Karpas-422 (cell line): Measurements from ENCODE around the gene NUTM2B. TPM values are rescaled to one million over a fixed set of nuclear protein-coding genes. Genes with fewer than 3 reads are reported as not detected.
A peak's percentile ranks its signal among the peaks of the same experiment; 100 is the strongest.
"Not testable (repeated sequence)": the region's sequence is repeated elsewhere in the genome, so short reads cannot be mapped to it uniquely, and the experiment has no call there.

ENCODE experiments used
- DNase-seq: peaks from one replicate; pipeline ENCODE4 v3.0.0-alpha.2; 2015
- H2AFZ ChIP-seq: fragments of 200-600 bp; sonication (generic); 2 replicates; pipeline ENCODE4 v1.6.1; 2014; ENCODE audit warnings: antibody characterized with exemption, low read length, mixed read lengths
- H3K27ac ChIP-seq: fragments of 200-600 bp; sonication (generic); 2 replicates; pipeline ENCODE4 v1.5.1; 2014; ENCODE audit warnings: mild to moderate bottlenecking, low read length, moderate library complexity
- H3K27me3 ChIP-seq: fragments of 200-600 bp; sonication (generic); 2 replicates; pipeline ENCODE4 v1.6.1; 2014; ENCODE audit warnings: low read length, mixed read lengths
- H3K36me3 ChIP-seq: fragments of 200-600 bp; sonication (generic); 2 replicates; pipeline ENCODE4 v1.6.1; 2014; ENCODE audit warnings: low read length, mixed read lengths; ENCODE audit not compliant: insufficient read depth
- H3K4me1 ChIP-seq: fragments of 200-600 bp; sonication (generic); 2 replicates; pipeline ENCODE4 v1.6.1; 2014; ENCODE audit warnings: mild to moderate bottlenecking, low read length, mixed read lengths
- H3K4me2 ChIP-seq: fragments of 200-600 bp; sonication (generic); 2 replicates; pipeline ENCODE4 v1.6.1; 2014; ENCODE audit warnings: low read length, low read depth, mild to moderate bottlenecking; ENCODE audit not compliant: poor library complexity, severe bottlenecking
- H3K4me3 ChIP-seq: fragments of 200-600 bp; sonication (generic); 2 replicates; pipeline ENCODE4 v1.5.1; 2014; ENCODE audit warnings: mild to moderate bottlenecking, antibody characterized with exemption, low read length, mixed read lengths
- H3K79me2 ChIP-seq: fragments of 200-600 bp; sonication (generic); 2 replicates; pipeline ENCODE4 v1.6.1; 2014; ENCODE audit warnings: mild to moderate bottlenecking, low read length, mixed read lengths
- H3K9ac ChIP-seq: fragments of 200-600 bp; sonication (generic); 2 replicates; pipeline ENCODE4 v1.6.0; 2014; ENCODE audit warnings: low read length
- H3K9me2 ChIP-seq: fragments of 200-600 bp; sonication (generic), shearing (Covaris generic); replicated peaks from 2 replicates; pipeline ENCODE4 v1.6.0; 2014; ENCODE audit warnings: mild to moderate bottlenecking, low read length, moderate library complexity; ENCODE audit not compliant: insufficient read depth
- H3K9me3 ChIP-seq: fragments of 300-700, 200-600 bp; sonication (generic); 2 replicates; pipeline ENCODE4 v1.6.1; 2014; ENCODE audit warnings: low read length, mixed read lengths
- H4K20me1 ChIP-seq: fragments of 200-600 bp; sonication (generic); 2 replicates; pipeline ENCODE4 v1.6.1; 2014; ENCODE audit warnings: mild to moderate bottlenecking, antibody characterized with exemption, low read length, low read depth; ENCODE audit not compliant: insufficient read depth
- total RNA-seq: library from RNA; depleted of rRNA; stranded (reverse); fragments of >200 nt; shearing (Covaris generic); gene quantifications from 2 replicates; pipeline ENCODE4 v1.2.3, GENCODE V29; 2014; ENCODE audit warnings: low replicate concordance

Gene NUTM2B
- total RNA-seq, 1 experiment from 2014 or later = 0.34 TPM

DNA sequence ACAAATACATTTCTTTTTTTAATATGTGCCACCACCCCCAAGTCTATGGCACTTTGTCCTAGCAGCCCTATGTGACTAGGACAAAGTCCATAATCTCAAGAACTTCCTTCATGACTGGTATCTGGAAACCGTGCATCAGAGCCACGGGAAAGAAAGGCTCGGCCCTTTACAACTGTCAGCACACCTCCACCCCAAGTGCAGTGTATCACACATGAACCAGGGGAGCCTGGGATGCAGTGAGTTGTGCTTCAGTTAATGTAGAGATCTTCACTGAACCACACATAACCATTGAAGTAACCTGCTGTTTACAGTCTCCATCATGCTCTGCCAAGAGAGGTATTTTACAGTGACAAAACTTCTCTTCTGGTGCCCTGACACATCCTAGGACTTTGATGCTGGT, 11.9 kb downstream of the NUTM2B start:
- H3K4me3 ChIP-seq, H3K36me3 ChIP-seq, H3K4me1 ChIP-seq, H3K27ac ChIP-seq, H3K4me2 ChIP-seq, H3K27me3 ChIP-seq, DNase-seq, H3K9ac ChIP-seq, H2AFZ ChIP-seq, H3K9me3 ChIP-seq, H4K20me1 ChIP-seq, H3K79me2 ChIP-seq, H3K9me2 ChIP-seq: not testable (repeated sequence)

DNA sequence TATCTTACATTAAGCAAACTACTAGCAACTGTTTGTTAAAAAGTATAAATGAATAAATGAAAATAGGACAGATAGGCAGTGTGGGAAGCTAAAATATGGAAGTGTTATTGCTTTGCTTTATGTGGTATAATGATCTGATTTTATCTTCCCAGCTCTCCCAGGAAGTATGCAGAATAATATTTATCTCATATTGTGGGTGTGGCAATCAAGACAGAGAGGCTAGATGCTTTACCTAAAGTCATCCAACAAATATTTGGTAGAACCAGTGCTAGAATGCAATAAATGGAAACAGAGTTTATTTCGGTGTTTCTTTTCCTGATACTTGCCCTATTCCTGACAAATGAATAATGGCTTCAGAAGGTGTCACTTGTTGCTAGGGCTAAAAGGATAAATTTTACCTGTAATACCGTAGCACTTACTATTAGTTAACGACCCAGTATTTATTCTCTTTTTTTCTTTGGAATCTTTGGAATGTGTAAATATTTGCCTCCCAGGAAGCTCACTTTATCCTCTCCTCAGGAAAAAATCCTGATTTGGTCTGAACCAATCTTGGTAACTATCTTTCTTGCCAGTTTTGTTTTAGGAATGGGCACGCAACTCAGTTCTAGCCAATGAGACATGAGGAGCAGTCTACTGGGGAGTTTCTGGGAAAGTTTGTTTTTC, 14.0 kb downstream of the NUTM2B start:
- not testable (repeated sequence) for H3K4me2 ChIP-seq, DNase-seq, H3K4me3 ChIP-seq, H3K9me2 ChIP-seq, H4K20me1 ChIP-seq, H3K27ac ChIP-seq, H2AFZ ChIP-seq, H3K79me2 ChIP-seq, H3K27me3 ChIP-seq, H3K36me3 ChIP-seq, H3K4me1 ChIP-seq, H3K9me3 ChIP-seq, H3K9ac ChIP-seq

DNA sequence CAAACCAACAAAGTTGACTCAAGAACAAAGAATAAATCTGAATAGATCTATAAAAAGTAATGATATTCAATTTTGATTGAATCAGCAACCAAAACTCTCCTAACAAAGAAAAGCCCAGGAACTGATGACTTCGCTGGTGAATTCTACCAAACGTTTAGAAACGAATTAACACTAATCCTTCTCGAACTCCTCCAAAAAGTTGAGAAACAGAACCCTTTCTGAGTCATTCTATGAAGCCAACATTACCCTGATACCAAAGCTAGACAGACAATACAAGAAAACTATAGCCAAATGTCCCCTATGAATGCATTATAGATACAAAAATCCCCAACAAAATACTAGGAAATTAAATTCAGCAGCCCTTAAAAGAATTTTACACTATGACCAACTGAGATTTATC, 17.0 kb downstream of the NUTM2B start:
- H3K9me3 ChIP-seq, H3K4me1 ChIP-seq, H3K9me2 ChIP-seq, DNase-seq, H4K20me1 ChIP-seq, H3K36me3 ChIP-seq, H3K27ac ChIP-seq, H3K79me2 ChIP-seq, H2AFZ ChIP-seq, H3K4me2 ChIP-seq, H3K27me3 ChIP-seq, H3K4me3 ChIP-seq, H3K9ac ChIP-seq: not testable (repeated sequence)

DNA sequence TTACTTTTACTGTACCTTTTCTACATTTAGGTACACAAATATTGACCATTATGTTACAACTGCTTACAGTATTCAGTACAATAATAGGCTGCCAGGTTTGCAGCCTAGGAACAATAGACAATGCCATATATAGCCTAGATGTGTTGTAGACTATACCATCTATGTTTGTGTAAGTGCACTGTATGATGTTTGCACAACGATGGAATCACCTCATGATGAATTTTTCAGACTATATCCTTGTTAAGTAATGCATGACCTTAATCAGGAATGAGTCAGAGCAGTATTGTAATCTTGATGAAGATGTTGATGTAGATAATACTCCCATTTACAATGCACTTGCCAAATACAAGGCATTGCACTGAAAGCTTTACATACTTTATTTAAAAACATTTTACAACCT, 23.6 kb downstream of the NUTM2B start:
- DNase-seq, H3K79me2 ChIP-seq, H2AFZ ChIP-seq, H4K20me1 ChIP-seq, H3K9me2 ChIP-seq, H3K9ac ChIP-seq, H3K27me3 ChIP-seq, H3K4me3 ChIP-seq, H3K9me3 ChIP-seq, H3K4me1 ChIP-seq, H3K4me2 ChIP-seq, H3K27ac ChIP-seq, H3K36me3 ChIP-seq: not testable (repeated sequence)

DNA sequence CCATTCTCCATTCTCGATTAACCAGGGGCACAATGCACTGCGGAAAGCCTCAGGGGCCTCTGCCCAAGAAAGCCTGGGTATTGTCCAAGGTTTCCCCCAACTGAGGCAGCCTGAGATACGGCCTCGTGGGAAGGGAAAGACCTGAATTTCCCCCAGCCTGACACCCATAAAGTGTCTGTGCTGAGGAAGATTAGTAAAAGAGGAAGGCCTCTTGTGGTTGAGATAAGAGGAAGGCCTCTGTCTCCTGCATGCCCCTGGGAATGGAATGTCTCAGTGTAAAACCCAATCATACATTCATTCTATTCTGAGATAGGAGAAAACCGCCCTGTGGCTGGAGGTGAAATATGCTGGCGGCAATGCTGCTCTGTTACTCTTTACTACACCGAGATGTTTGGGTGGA, 41.8 kb downstream of the NUTM2B start:
- not testable (repeated sequence) for H4K20me1 ChIP-seq, H3K27ac ChIP-seq, H3K9me2 ChIP-seq, H3K9ac ChIP-seq, H3K4me2 ChIP-seq, H3K4me3 ChIP-seq, H3K36me3 ChIP-seq, H3K9me3 ChIP-seq, H3K27me3 ChIP-seq, H3K79me2 ChIP-seq, H2AFZ ChIP-seq, DNase-seq, H3K4me1 ChIP-seq

DNA sequence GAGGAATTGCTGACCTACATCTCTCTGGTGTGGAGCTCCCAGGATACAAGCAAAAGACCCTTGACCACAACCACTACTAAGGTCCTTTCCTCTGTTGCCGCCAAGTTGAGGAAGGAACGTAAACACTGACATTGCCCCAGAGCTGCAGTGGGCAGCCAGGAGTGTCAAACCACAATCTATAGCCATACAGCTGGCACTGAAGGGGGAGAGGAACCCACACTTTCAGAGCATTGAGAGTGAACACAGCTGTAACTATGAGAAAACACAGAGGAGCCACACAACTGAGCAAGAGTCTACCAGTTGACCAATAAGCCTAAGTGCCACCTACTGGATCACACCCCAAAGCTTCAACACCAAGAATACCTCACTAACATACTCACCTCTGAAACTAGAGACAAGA, 45.5 kb downstream of the NUTM2B start:
- not testable (repeated sequence) for H3K4me2 ChIP-seq, DNase-seq, H3K9me2 ChIP-seq, H3K27me3 ChIP-seq, H3K9me3 ChIP-seq, H3K9ac ChIP-seq, H3K4me3 ChIP-seq, H2AFZ ChIP-seq, H4K20me1 ChIP-seq, H3K36me3 ChIP-seq, H3K4me1 ChIP-seq, H3K27ac ChIP-seq
- H3K79me2 ChIP-seq = peaks cover 24% of the 10 kb centered on the region

DNA sequence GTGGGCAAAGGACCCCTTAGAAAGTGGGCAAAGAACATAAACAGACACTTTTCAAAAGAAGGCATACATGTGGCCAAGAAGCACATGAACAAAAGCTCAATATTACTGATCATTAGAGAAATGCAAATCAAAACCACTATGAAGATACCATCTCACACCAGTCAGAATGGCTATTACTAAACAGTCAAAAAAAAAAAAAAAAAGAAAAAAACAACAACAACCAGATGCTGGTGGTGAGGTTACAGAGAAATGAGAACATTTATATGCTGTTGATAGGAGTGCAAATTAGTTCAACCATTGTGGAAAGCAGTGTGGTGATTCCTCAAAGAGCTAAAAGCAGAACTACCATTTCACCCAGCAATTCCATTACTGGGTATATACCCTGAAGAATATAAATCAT, 50.6 kb downstream of the NUTM2B start:
- H3K9ac ChIP-seq, H3K4me3 ChIP-seq: not testable (repeated sequence)

DNA sequence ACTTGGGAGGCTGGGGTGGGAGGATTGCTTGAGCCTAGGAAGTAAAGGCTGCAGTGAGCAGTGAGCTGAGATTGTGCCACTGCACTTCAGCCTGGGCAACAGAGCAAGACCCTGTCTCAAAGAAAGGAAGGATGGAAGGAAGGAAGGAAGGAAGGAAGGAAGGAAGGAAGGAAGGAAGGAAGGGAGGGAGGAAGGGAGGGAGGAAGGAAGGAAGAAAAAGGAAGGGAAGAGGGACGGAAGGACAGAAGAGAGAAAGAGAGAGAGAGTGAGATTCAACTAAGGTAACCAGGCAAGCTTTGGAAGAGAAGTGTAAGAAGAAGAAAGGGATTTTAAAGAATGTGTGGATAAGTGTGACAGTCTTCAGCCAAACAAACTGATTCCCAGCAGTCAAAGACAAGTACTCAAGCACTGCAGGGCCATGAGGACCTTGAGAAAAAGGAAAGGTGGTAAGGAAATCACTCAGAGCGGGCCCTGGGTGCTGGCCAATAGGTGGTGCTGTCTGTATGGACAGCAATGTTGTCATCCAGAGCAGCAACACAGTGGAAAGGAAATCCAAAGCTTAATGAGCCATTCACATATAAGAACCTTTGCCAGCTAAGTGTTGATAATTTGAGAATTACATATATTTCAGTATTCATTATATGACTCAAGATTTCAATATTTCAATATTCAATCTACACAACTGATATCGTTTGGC, 55.4 kb downstream of the NUTM2B start:
- DNase-seq = peak; percentile 47
- H3K9ac ChIP-seq, H3K4me2 ChIP-seq, H3K4me3 ChIP-seq, H3K27ac ChIP-seq, H4K20me1 ChIP-seq, H3K9me3 ChIP-seq, H3K79me2 ChIP-seq, H3K36me3 ChIP-seq, H3K27me3 ChIP-seq, H3K9me2 ChIP-seq, H3K4me1 ChIP-seq, H2AFZ ChIP-seq: not testable (repeated sequence)

More for the DNA sequence above, 50.6 kb downstream of the NUTM2B start:
- H3K4me2 ChIP-seq, H3K36me3 ChIP-seq, H3K9me3 ChIP-seq, H3K4me1 ChIP-seq, H3K27ac ChIP-seq, H4K20me1 ChIP-seq, H3K9me2 ChIP-seq, H2AFZ ChIP-seq, DNase-seq, H3K27me3 ChIP-seq: not testable (repeated sequence)
- peaks cover 27% of the 10 kb centered on the region for H3K79me2 ChIP-seq
